Lower lobe of right lung (tissue), 2 donors: ENCODE results near the gene MRPL34. TPM values are rescaled to one million over a fixed set of nuclear protein-coding genes. Genes with fewer than 3 reads are reported as not detected.
A peak's percentile ranks its signal among the peaks of the same experiment; 100 is the strongest.

Experiments used
- ATAC-seq, 2 donors: fragments of 200-7000 bp; cut with Tn5 transposase; one replicate each; pipeline ENCODE4 v1.9.1; 2020 to 2022; ENCODE audit warnings: mild to moderate bottlenecking in 2 of 2, moderate library complexity in 2 of 2
- DNase-seq: peaks from one replicate; pipeline ENCODE4 v3.0.0-alpha.2; 2020
- H3K27ac ChIP-seq: fragments of 200-600 bp; one replicate; pipeline ENCODE4 v1.8.0; 2022
- H3K27me3 ChIP-seq: fragments of 200-600 bp; one replicate; pipeline ENCODE4 v1.8.0; 2022; ENCODE audit warnings: low read depth
- H3K36me3 ChIP-seq: fragments of 200-600 bp; one replicate; pipeline ENCODE4 v1.8.0; 2022; ENCODE audit warnings: mild to moderate bottlenecking
- H3K4me1 ChIP-seq: fragments of 200-600 bp; one replicate; pipeline ENCODE4 v1.8.0; 2022
- H3K4me3 ChIP-seq: fragments of 200-600 bp; one replicate; pipeline ENCODE4 v1.8.0; 2022; ENCODE audit warnings: mild to moderate bottlenecking
- H3K9me3 ChIP-seq: fragments of 200-600 bp; one replicate; pipeline ENCODE4 v1.8.0; 2022
- CTCF ChIP-seq: fragments of 200-600 bp; IDR thresholded peaks from one replicate; pipeline ENCODE4 v1.8.0; 2022; ENCODE audit warnings: antibody characterized with exemption, mild to moderate bottlenecking
- intact Hi-C: fragments of 100-400 bp; cut with DNase I; formaldehyde crosslinking; loops from one replicate; pipeline ENCODE4 v1.11.0; 2022
- total RNA-seq: library from RNA; stranded (reverse); fragmentation: NEBNext Ultra II Directional; extraction: Animal tissue kit (Norgen Biotek cat#: 25700); gene quantifications from one replicate; pipeline ENCODE4 v1.2.1, GENCODE V29; 2021
- donor health status: DM: no; HTN: yes; CAD: no; lungs with severe emphysema.

Gene MRPL34
- total RNA-seq, 1 donor from 2014 or later, result 68.3 TPM

DNA sequence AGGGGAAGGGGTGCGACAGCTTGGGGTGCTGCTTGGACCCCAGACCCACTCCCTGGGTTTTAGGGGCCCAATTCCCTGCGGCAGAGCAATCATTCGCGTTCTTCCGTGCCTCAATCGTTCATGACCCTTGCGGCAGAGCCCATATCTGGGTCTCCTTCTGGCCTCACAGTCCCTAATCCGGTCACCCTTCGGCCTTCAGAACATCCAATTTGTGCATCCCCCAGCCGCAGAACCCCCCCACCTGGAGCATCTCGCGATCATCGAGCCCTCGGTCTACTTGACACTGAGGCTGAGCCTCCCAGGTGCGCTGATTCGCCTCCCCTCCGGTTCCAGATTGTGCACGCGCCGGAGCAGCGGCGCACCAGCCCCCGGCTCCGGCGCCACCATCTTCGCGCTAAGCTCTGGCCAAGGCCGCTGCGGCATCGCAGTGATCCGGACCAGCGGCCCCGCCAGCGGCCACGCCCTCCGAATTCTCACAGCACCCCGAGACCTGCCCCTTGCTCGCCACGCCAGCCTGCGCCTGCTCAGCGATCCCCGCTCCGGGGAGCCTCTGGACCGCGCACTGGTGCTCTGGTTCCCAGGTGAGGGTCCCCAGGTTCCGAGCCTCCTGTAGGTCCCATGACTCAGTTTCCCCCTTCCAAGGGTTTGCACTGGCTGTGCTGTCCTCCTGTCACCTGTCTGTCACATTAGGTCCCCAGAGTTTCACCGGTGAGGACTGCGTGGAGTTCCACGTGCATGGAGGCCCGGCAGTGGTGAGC lies 32.2 kb downstream of the MRPL34 start:
- Histone ChIP-seq H3K36me3 (peaks cover 8% of the 10 kb centered on the region), H3K4me3 (peak overlapping the region; percentile 96), H3K27ac (peak overlapping the region; percentile 95), H3K9me3 (no peaks in the 10 kb centered on the region), H3K4me1 (peaks cover 33% of the 10 kb centered on the region), H3K27me3 (no peaks in the 10 kb centered on the region)
- no peak for TF ChIP-seq CTCF
- ATAC-seq (no peak), DNase-seq (no peak)
- intact Hi-C loops, result no loop called here

DNA sequence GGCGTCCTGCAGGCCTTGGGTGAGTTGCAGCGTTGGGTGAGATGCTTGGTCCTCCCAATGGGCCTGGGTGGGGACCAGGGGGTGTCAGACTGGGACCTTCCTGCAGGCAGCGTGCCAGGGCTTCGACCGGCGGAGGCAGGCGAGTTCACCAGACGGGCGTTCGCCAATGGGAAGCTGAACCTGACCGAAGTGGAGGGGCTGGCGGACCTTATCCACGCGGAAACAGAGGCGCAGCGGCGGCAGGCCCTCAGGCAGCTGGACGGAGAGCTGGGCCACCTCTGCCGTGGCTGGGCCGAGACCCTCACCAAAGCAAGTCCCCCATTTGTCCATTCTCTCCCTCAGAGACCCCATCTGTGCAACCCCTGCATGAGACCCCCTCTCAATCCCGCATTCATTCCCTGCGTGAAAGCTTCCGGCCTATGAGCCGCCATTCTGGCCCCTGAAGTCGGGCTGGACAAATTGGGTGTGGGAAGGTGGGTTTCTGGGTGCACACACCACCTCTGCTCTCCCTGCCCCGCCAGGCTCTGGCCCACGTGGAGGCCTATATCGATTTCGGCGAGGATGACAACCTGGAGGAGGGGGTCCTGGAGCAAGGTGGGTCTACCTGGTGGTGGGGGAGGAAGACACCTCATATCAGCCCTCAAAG lies 32.9 kb downstream of the MRPL34 start:
- Histone ChIP-seq H3K4me3 (no peak overlapping the region), H3K4me1 (peaks cover 32% of the 10 kb centered on the region), H3K27ac (no peak overlapping the region), H3K9me3 (no peaks in the 10 kb centered on the region), H3K27me3 (no peaks in the 10 kb centered on the region), H3K36me3 (peaks cover 8% of the 10 kb centered on the region)
- intact Hi-C loops, result no loop called here
- ATAC-seq (no peak), DNase-seq (no peak)
- no peak for TF ChIP-seq CTCF

DNA sequence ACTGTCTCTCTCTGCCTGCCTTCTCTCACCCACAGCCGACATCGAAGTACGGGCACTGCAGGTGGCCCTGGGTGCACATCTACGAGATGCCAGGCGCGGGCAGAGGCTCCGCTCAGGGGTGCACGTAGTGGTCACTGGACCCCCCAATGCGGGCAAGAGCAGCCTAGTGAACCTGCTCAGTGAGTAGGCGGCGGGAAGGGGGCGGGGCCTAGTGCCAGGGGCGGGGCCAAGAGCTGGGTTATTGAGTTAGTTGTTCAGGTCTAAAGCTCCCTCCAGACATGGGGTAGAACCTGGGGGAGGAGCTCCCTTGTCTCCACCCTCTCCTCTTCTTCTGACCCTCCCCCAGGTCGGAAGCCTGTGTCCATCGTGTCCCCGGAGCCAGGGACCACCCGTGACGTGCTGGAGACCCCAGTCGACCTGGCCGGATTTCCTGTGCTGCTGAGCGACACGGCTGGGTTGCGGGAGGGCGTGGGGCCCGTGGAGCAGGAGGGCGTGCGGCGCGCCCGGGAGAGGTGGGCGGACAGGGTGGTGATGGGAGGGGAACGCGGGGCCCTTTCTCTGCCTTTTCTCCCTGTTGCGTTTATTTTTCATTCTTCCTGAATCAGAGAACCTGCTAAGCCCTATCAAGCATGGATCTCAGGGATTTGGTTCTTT lies 33.5 kb downstream of the MRPL34 start:
- Histone ChIP-seq H3K4me1 (peaks cover 25% of the 10 kb centered on the region), H3K36me3 (peaks cover 8% of the 10 kb centered on the region), H3K9me3 (no peaks in the 10 kb centered on the region), H3K4me3 (no peak overlapping the region), H3K27ac (no peak overlapping the region), H3K27me3 (no peaks in the 10 kb centered on the region)
- ATAC-seq (no peak), DNase-seq (no peak)
- intact Hi-C loops, result no loop called here
- TF ChIP-seq CTCF, result no peak

DNA sequence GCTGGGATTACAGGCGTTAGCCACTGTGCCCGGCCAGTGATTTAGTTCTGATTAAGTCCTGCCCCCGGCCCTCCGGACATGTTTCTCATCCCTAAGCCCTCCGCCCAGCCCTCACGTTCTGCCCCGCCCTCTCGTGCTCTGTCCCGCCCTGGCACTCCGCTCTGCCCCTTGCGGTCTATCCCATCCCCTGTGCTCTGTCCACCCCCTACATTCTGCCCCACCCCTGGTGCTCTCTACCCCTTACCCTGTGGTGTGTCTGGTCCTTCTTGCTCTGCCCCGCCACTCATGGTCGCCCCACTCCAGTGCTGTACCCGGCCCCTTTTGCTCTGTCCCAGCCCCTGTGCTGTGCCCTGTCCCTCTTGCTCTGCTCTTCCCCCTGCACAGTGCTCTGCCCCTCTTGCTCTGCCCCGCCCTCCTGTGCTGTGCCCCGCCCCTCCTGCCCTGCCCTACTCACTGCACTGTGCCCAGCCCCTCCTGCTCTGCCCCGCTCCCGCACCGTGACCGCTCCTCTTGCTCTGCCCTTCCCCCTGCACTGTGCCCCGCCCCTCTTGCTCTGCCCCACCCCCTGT lies 34.7 kb downstream of the MRPL34 start:
- Histone ChIP-seq H3K4me3 (no peak overlapping the region), H3K27me3 (no peaks in the 10 kb centered on the region), H3K9me3 (no peaks in the 10 kb centered on the region), H3K36me3 (peaks cover 8% of the 10 kb centered on the region), H3K27ac (no peak overlapping the region), H3K4me1 (peaks cover 19% of the 10 kb centered on the region)
- intact Hi-C loops, result no loop called here
- DNase-seq (no peak), ATAC-seq (no peak)
- no peak for TF ChIP-seq CTCF

GRCh38 chr19:17340871-17341357 lies 35.2 kb downstream of the MRPL34 start:
- ATAC-seq (no peak), DNase-seq (no peak)
- H3K27me3 ChIP-seq, result no peaks in the 10 kb centered on the region
- no peaks in the 10 kb centered on the region for H3K9me3 ChIP-seq
- no peak overlapping the region for H3K27ac ChIP-seq
- intact Hi-C loops, result no loop called here
- peaks cover 15% of the 10 kb centered on the region for H3K4me1 ChIP-seq
- H3K36me3 ChIP-seq, result peaks cover 8% of the 10 kb centered on the region
- TF ChIP-seq CTCF, result no peak
- no peak overlapping the region for H3K4me3 ChIP-seq
